WTC11 (cell line): ENCODE measurements around the gene TIMELESS. TPM values are rescaled to one million over a fixed set of nuclear protein-coding genes. Genes with fewer than 3 reads are reported as not detected.

Source experiments
- ATF3 ChIP-seq: sonication (generic); formaldehyde crosslinking; conservative IDR thresholded peaks from 2 replicates; pipeline ENCODE4 v1.8.1; 2022; ENCODE audit warnings: mild to moderate bottlenecking, missing genetic modification reagents
- ATF6 ChIP-seq: sonication (generic); formaldehyde crosslinking; IDR thresholded peaks from 2 replicates; pipeline ENCODE4 v1.8.1; 2023; ENCODE audit warnings: mild to moderate bottlenecking, missing genetic modification reagents
- ESRRA ChIP-seq: sonication (generic); formaldehyde crosslinking; IDR thresholded peaks from 2 replicates; pipeline ENCODE4 v1.8.1; 2022; ENCODE audit warnings: mild to moderate bottlenecking, missing genetic modification reagents, borderline replicate concordance
- GABPB1 ChIP-seq: sonication (generic); formaldehyde crosslinking; IDR thresholded peaks from 2 replicates; pipeline ENCODE4 v1.8.1; 2023; ENCODE audit warnings: mild to moderate bottlenecking, missing genetic modification reagents
- GRHL2 ChIP-seq: fragments of 250-450 bp; sonication (Bioruptor Pico); IDR thresholded peaks from 2 replicates; pipeline ENCODE4 v1.8.0; 2022; ENCODE audit warnings: mild to moderate bottlenecking, moderate library complexity; ENCODE audit not compliant: insufficient replicate concordance, severe bottlenecking
- HMGA2 ChIP-seq: fragments of 250-450 bp; sonication (Bioruptor Pico); IDR thresholded peaks from 2 replicates; pipeline ENCODE4 v1.4.0; 2021; ENCODE audit warnings: mild to moderate bottlenecking, moderate library complexity
- JAZF1 ChIP-seq: fragments of 250-450 bp; sonication (Bioruptor Pico); IDR thresholded peaks from 2 replicates; pipeline ENCODE4 v1.9.0; 2021; ENCODE audit warnings: moderate library complexity, mild to moderate bottlenecking, inconsistent platforms
- KAT7 ChIP-seq: sonication (generic); formaldehyde crosslinking; IDR thresholded peaks from 2 replicates; pipeline ENCODE4 v1.8.1; 2023; ENCODE audit warnings: missing genetic modification reagents, mild to moderate bottlenecking, borderline replicate concordance
- MLX ChIP-seq: sonication (generic); formaldehyde crosslinking; IDR thresholded peaks from 2 replicates; pipeline ENCODE4 v1.8.1; 2023; ENCODE audit warnings: mild to moderate bottlenecking, missing genetic modification reagents, moderate library complexity
- MXD4 ChIP-seq: fragments of 250-450 bp; sonication (Bioruptor Pico); IDR thresholded peaks from 2 replicates; pipeline ENCODE4 v1.8.0; 2021; ENCODE audit warnings: mild to moderate bottlenecking, moderate library complexity, borderline replicate concordance
- NR1H2 ChIP-seq: sonication (generic); formaldehyde crosslinking; IDR thresholded peaks from 2 replicates; pipeline ENCODE4 v1.9.0; 2021; ENCODE audit warnings: mild to moderate bottlenecking, moderate library complexity, missing genetic modification reagents
- NR3C1 ChIP-seq: sonication (generic); formaldehyde crosslinking; conservative IDR thresholded peaks from 2 replicates; pipeline ENCODE4 v1.8.1; 2023; ENCODE audit warnings: low read depth, mild to moderate bottlenecking, missing genetic modification reagents
- PRDM15 ChIP-seq: sonication (generic); formaldehyde crosslinking; IDR thresholded peaks from 2 replicates; pipeline ENCODE4 v1.8.0; 2022; ENCODE audit warnings: missing genetic modification reagents
- PRRX2 ChIP-seq: fragments of 250-450 bp; sonication (Bioruptor Pico); IDR thresholded peaks from 2 replicates; pipeline ENCODE4 v1.8.0; 2021; ENCODE audit warnings: mild to moderate bottlenecking
- SMAD4 ChIP-seq: sonication (generic); formaldehyde crosslinking; IDR thresholded peaks from 2 replicates; pipeline ENCODE4 v1.8.0; 2022; ENCODE audit warnings: mild to moderate bottlenecking, missing genetic modification reagents
- USF1 ChIP-seq: sonication (generic); formaldehyde crosslinking; IDR thresholded peaks from 2 replicates; pipeline ENCODE4 v1.8.0; 2022; ENCODE audit warnings: mild to moderate bottlenecking, missing genetic modification reagents
- ZBTB21 ChIP-seq: sonication (generic); formaldehyde crosslinking; IDR thresholded peaks from 2 replicates; pipeline ENCODE4 v1.8.1; 2023; ENCODE audit warnings: mild to moderate bottlenecking, missing genetic modification reagents, borderline replicate concordance
- ZMAT4 ChIP-seq: fragments of 250-450 bp; sonication (Bioruptor Pico); IDR thresholded peaks from 2 replicates; pipeline ENCODE4 v1.9.0; 2021; ENCODE audit warnings: mild to moderate bottlenecking
- ZNF138 ChIP-seq: sonication (generic); formaldehyde crosslinking; conservative IDR thresholded peaks from 2 replicates; pipeline ENCODE4 v1.8.1; 2022; ENCODE audit warnings: mild to moderate bottlenecking, moderate library complexity, missing genetic modification reagents
- ZNF317 ChIP-seq: sonication (generic); formaldehyde crosslinking; IDR thresholded peaks from 2 replicates; pipeline ENCODE4 v1.8.1; 2023; ENCODE audit warnings: low read depth, mild to moderate bottlenecking, moderate library complexity, missing genetic modification reagents, borderline replicate concordance
- total RNA-seq: library from RNA; stranded (reverse); gene quantifications from 3 replicates; pipeline ENCODE4 v1.2.3, GENCODE V29; 2021
- TF ChIP-seq, protein P1 (sequence below): sonication (generic); formaldehyde crosslinking; IDR thresholded peaks from 2 replicates; pipeline ENCODE4 v1.8.0; 2022; ENCODE audit warnings: mild to moderate bottlenecking, missing genetic modification reagents
- TF ChIP-seq, protein P2 (sequence below): sonication (generic); formaldehyde crosslinking; IDR thresholded peaks from 2 replicates; pipeline ENCODE4 v1.8.0; 2023; ENCODE audit warnings: missing genetic modification reagents
- TF ChIP-seq, protein P3 (sequence below): sonication (generic); formaldehyde crosslinking; IDR thresholded peaks from 2 replicates; pipeline ENCODE4 v1.8.1; 2022; ENCODE audit warnings: low read depth, mild to moderate bottlenecking, moderate library complexity, missing genetic modification reagents, borderline replicate concordance
- TF ChIP-seq, protein P4 (sequence below): sonication (generic); formaldehyde crosslinking; IDR thresholded peaks from 2 replicates; pipeline ENCODE4 v1.8.1; 2022; ENCODE audit warnings: low read depth, missing genetic modification reagents, borderline replicate concordance

The TIMELESS gene
- total RNA-seq, 1 experiment from 2014 or later: 60.9 TPM

- TF ChIP-seq ATF6 (CRISPR knock-in tag) (peak; percentile 84), ATF3 (peak; percentile 84), ESRRA (CRISPR knock-in tag) (peak; percentile 92), MLX (no peak), NR3C1 (CRISPR knock-in tag) (no peak), PRDM15 (CRISPR knock-in tag) (peak; percentile 74), ZMAT4 (CRISPR knock-in tag) (no peak), KAT7 (CRISPR knock-in tag) (no peak), MXD4 (no peak), USF1 (CRISPR knock-in tag) (peak; percentile 79), GABPB1 (peak; percentile 71), NR1H2 (peak; percentile 93), ZBTB21 (peak; percentile 90), ZNF138 (CRISPR knock-in tag) (peak; percentile 96), GRHL2 (CRISPR knock-in tag) (no peak), ZNF317 (peak; percentile 76), HMGA2 (CRISPR knock-in tag) (no peak), PRRX2 (no peak), JAZF1 (CRISPR knock-in tag) (no peak), SMAD4 (CRISPR knock-in tag) (peak; percentile 86)
- TF ChIP-seq, protein P1, sequence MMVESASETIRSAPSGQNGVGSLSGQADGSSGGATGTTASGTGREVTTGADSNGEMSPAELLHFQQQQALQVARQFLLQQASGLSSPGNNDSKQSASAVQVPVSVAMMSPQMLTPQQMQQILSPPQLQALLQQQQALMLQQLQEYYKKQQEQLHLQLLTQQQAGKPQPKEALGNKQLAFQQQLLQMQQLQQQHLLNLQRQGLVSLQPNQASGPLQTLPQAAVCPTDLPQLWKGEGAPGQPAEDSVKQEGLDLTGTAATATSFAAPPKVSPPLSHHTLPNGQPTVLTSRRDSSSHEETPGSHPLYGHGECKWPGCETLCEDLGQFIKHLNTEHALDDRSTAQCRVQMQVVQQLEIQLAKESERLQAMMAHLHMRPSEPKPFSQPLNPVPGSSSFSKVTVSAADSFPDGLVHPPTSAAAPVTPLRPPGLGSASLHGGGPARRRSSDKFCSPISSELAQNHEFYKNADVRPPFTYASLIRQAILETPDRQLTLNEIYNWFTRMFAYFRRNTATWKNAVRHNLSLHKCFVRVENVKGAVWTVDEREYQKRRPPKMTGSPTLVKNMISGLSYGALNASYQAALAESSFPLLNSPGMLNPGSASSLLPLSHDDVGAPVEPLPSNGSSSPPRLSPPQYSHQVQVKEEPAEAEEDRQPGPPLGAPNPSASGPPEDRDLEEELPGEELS: peak; percentile 99
- TF ChIP-seq, protein P2, sequence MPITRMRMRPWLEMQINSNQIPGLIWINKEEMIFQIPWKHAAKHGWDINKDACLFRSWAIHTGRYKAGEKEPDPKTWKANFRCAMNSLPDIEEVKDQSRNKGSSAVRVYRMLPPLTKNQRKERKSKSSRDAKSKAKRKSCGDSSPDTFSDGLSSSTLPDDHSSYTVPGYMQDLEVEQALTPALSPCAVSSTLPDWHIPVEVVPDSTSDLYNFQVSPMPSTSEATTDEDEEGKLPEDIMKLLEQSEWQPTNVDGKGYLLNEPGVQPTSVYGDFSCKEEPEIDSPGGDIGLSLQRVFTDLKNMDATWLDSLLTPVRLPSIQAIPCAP (CRISPR knock-in tag): peak; percentile 98
- TF ChIP-seq, protein P3, sequence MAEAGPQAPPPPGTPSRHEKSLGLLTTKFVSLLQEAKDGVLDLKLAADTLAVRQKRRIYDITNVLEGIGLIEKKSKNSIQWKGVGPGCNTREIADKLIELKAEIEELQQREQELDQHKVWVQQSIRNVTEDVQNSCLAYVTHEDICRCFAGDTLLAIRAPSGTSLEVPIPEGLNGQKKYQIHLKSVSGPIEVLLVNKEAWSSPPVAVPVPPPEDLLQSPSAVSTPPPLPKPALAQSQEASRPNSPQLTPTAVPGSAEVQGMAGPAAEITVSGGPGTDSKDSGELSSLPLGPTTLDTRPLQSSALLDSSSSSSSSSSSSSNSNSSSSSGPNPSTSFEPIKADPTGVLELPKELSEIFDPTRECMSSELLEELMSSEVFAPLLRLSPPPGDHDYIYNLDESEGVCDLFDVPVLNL: peak; percentile 92
- TF ChIP-seq, protein P4, sequence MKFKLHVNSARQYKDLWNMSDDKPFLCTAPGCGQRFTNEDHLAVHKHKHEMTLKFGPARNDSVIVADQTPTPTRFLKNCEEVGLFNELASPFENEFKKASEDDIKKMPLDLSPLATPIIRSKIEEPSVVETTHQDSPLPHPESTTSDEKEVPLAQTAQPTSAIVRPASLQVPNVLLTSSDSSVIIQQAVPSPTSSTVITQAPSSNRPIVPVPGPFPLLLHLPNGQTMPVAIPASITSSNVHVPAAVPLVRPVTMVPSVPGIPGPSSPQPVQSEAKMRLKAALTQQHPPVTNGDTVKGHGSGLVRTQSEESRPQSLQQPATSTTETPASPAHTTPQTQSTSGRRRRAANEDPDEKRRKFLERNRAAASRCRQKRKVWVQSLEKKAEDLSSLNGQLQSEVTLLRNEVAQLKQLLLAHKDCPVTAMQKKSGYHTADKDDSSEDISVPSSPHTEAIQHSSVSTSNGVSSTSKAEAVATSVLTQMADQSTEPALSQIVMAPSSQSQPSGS (CRISPR knock-in tag): peak; percentile 95
- TF ChIP-seq, all 79 proteins: peak for 50
These were observed 39.1 kb upstream of the TIMELESS start, which contains the start of gene GLS2 (continued) for GRCh38 chr12:56488041-56488955.
